IMR-90 (cell line): Measurements from ENCODE around the gene TCF7L1. TPM values are rescaled to one million over a fixed set of nuclear protein-coding genes. Genes with fewer than 3 reads are reported as not detected.

Source experiments
- ATAC-seq: fragments of 200-7000 bp; cut with Tn5 transposase; 2 replicates; pipeline ENCODE4 v1.9.1; 2020; ENCODE audit warnings: low read depth, mild to moderate bottlenecking, moderate library complexity
- BruUV-seq: library from RNA; stranded (reverse); fragments of 400-500 nt; replicated peaks from 2 replicates; lab custom pipeline; 2021; lab: Mats Ljungman, UMichigan
- CTCF ChIA-PET: fragments of 300-600 bp; formaldehyde crosslinking; extraction: SDS; loops from one replicate; lab custom pipeline; 2021; ENCODE audit warnings: antibody characterized with exemption; lab: Yijun Ruan, JAX
- POLR2A ChIA-PET: fragments of 300-600 bp; sonication (Branson Sonifier 250); formaldehyde crosslinking; loops from one replicate; lab custom pipeline; 2022; ENCODE audit warnings: antibody characterized with exemption; ENCODE audit not compliant: unreplicated experiment; lab: Charles Lee
- DNase-seq: peaks from one replicate; pipeline ENCODE4 v3.0.0; 2013
- H2AFZ ChIP-seq: replicated peaks from 2 replicates; pipeline ENCODE3; 2013; ENCODE audit warnings: low read length, mild to moderate bottlenecking; ENCODE audit not compliant: poor library complexity
- H2AK5ac ChIP-seq: 2 replicates; pipeline ENCODE4 v1.6.1; 2013; ENCODE audit warnings: low read depth, low read length, inconsistent platforms
- H2AK9ac ChIP-seq: replicated peaks from 2 replicates; pipeline ENCODE3; 2013; ENCODE audit warnings: mild to moderate bottlenecking, low read depth, low read length, moderate library complexity; ENCODE audit not compliant: poor library complexity
- H2BK120ac ChIP-seq: 2 replicates; pipeline ENCODE4 v1.6.1; 2013; ENCODE audit warnings: low read depth, low read length, inconsistent platforms
- H2BK15ac ChIP-seq: 3 replicates; pipeline ENCODE4 v1.6.1; 2013; ENCODE audit warnings: low read depth, low read length, inconsistent platforms
- H2BK20ac ChIP-seq: 2 replicates; pipeline ENCODE4 v1.6.1; 2013; ENCODE audit warnings: low read depth, mild to moderate bottlenecking, inconsistent platforms, low read length, moderate library complexity
- H2BK5ac ChIP-seq: 2 replicates; pipeline ENCODE4 v1.6.1; 2013; ENCODE audit warnings: mild to moderate bottlenecking, low read depth, low read length, inconsistent platforms; ENCODE audit not compliant: poor library complexity, severe bottlenecking
- H3K14ac ChIP-seq: replicated peaks from 2 replicates; pipeline ENCODE4 v1.6.1; 2013; ENCODE audit warnings: low read depth, low read length, inconsistent platforms
- H3K18ac ChIP-seq: 2 replicates; pipeline ENCODE4 v1.6.1; 2013; ENCODE audit warnings: low read depth, low read length, control low read depth
- H3K23ac ChIP-seq: 2 replicates; pipeline ENCODE4 v1.6.1; 2013; ENCODE audit warnings: low read depth, low read length, inconsistent platforms
- H3K27ac ChIP-seq: 2 replicates; pipeline ENCODE4 v1.5.1; 2013; ENCODE audit warnings: mild to moderate bottlenecking, control low read depth, low read length; ENCODE audit not compliant: insufficient read depth
- H3K27me3 ChIP-seq: 2 replicates; pipeline ENCODE4 v1.6.1; 2013; ENCODE audit warnings: low read length; ENCODE audit not compliant: control insufficient read depth, insufficient read depth
- H3K36me3 ChIP-seq: 2 replicates; pipeline ENCODE4 v1.6.1; 2013; ENCODE audit warnings: low read length, mixed read lengths; ENCODE audit not compliant: control insufficient read depth, insufficient read depth
- H3K4ac ChIP-seq: 2 replicates; pipeline ENCODE4 v1.6.1; 2013; ENCODE audit warnings: low read depth, low read length, inconsistent platforms
- H3K4me1 ChIP-seq: 2 replicates; pipeline ENCODE4 v1.6.1; 2013; ENCODE audit warnings: low read length, mixed read lengths; ENCODE audit not compliant: control insufficient read depth, insufficient read depth
- H3K4me2 ChIP-seq: 2 replicates; pipeline ENCODE4 v1.6.1; 2013; ENCODE audit warnings: low read depth, mild to moderate bottlenecking, control low read depth, low read length, moderate library complexity
- H3K4me3 ChIP-seq: 2 replicates; pipeline ENCODE4 v1.5.1; 2013; ENCODE audit warnings: low read depth, mild to moderate bottlenecking, control low read depth, low read length, moderate library complexity; ENCODE audit not compliant: insufficient read depth
- H3K56ac ChIP-seq: 2 replicates; pipeline ENCODE4 v1.6.1; 2013; ENCODE audit warnings: low read length, inconsistent platforms; ENCODE audit not compliant: insufficient read depth; ENCODE audit errors: extremely low read depth
- H3K79me1 ChIP-seq, 2 experiments: 2 replicates each; pipeline ENCODE4 v1.6.1; 2013; ENCODE audit warnings: low read length in 2 of 2, inconsistent platforms in 1 of 2, low read depth in 1 of 2
- H3K9ac ChIP-seq: 2 replicates; pipeline ENCODE4 v1.6.1; 2013; ENCODE audit warnings: low read depth, low read length, control low read depth
- H3K9me1 ChIP-seq: 2 replicates; pipeline ENCODE4 v1.6.1; 2013; ENCODE audit warnings: low read length, inconsistent platforms; ENCODE audit not compliant: insufficient read depth
- H3K9me3 ChIP-seq: 2 replicates; pipeline ENCODE4 v1.6.1; 2013; ENCODE audit warnings: low read length; ENCODE audit not compliant: control insufficient read depth, insufficient read depth
- H4K20me1 ChIP-seq: 2 replicates; pipeline ENCODE4 v1.6.1; 2013; ENCODE audit warnings: low read length, inconsistent platforms; ENCODE audit not compliant: insufficient read depth
- H4K5ac ChIP-seq: 2 replicates; pipeline ENCODE4 v1.6.1; 2013; ENCODE audit warnings: mild to moderate bottlenecking, low read depth, low read length, control low read depth
- H4K8ac ChIP-seq, 2 experiments: 2 replicates each; pipeline ENCODE4 v1.6.1; 2013; ENCODE audit warnings: low read depth in 2 of 2, low read length in 2 of 2, control low read depth in 1 of 2, inconsistent platforms in 1 of 2
- H4K91ac ChIP-seq: 2 replicates; pipeline ENCODE4 v1.6.1; 2013; ENCODE audit warnings: low read depth, low read length, inconsistent platforms; ENCODE audit not compliant: insufficient read depth
- CEBPB ChIP-seq: IDR thresholded peaks from 2 replicates; pipeline ENCODE4 v1.6.1; 2012; ENCODE audit warnings: low read depth, low read length, improper control_type of control experiment
- CHD1 ChIP-seq: IDR thresholded peaks from 2 replicates; pipeline ENCODE4 v1.6.1; 2012; ENCODE audit warnings: low read depth, low read length, improper control_type of control experiment
- FOS ChIP-seq: fragments of 150-350 bp; IDR thresholded peaks from 2 replicates; pipeline ENCODE4 v1.6.1; 2016; ENCODE audit warnings: low read depth, low read length
- MXI1 ChIP-seq: IDR thresholded peaks from 2 replicates; pipeline ENCODE4 v1.6.1; 2012; ENCODE audit warnings: low read depth, mild to moderate bottlenecking, low read length, moderate library complexity, borderline replicate concordance
- NFE2L2 ChIP-seq: fragments of 150-350 bp; IDR thresholded peaks from 2 replicates; pipeline ENCODE4 v1.6.1; 2016; ENCODE audit warnings: low read depth, mild to moderate bottlenecking, low read length
- POLR2A ChIP-seq: IDR thresholded peaks from 2 replicates; pipeline ENCODE4 v1.6.1; 2012; ENCODE audit warnings: mild to moderate bottlenecking, low read depth, low read length
- RCOR1 ChIP-seq: IDR thresholded peaks from 2 replicates; pipeline ENCODE4 v1.6.1; 2012; ENCODE audit warnings: mild to moderate bottlenecking, low read length, improper control_type of control experiment; ENCODE audit not compliant: insufficient replicate concordance
- RFX5 ChIP-seq: IDR thresholded peaks from 2 replicates; pipeline ENCODE4 v1.8.0; 2012; ENCODE audit warnings: low read depth, mild to moderate bottlenecking, low read length, moderate library complexity
- WGBS, 2 experiments: methylation state at CpG; one replicate each; pipeline versions ENCODE4 v1.1.5 to v1.1.7; 2013; ENCODE audit warnings: missing lambda C conversion rate in 2 of 2; ENCODE audit not compliant: insufficient read length in 1 of 2; ENCODE audit errors: extremely low coverage in 2 of 2; 5-methylcytosine and 5-hydroxymethylcytosine counted together
- dilution Hi-C: fragments of 300-500 bp; cut with HindIII; formaldehyde crosslinking; loops from one replicate; pipeline ENCODE4 v1.14.3; 2018; ENCODE audit warnings: low sequenced_read_pairs; ENCODE audit not compliant: unreplicated experiment
- in situ Hi-C: fragments of 300-500 bp; cut with MboI; formaldehyde crosslinking; loops from 3 replicates; pipeline ENCODE4 v1.14.3; 2019; ENCODE audit warnings: low sequenced_read_pairs, inconsistent platforms, mixed read lengths
- intact Hi-C: fragments of 100-400 bp; cut with micrococcal nuclease; formaldehyde crosslinking; loops from 2 replicates; pipeline ENCODE4 v1.10.0; 2022
- polyA plus RNA-seq, 3 experiments: library from polyadenylated mRNA; depleted of rRNA; stranded (reverse); fragments of >200 nt; gene quantifications; 2 replicates each; pipeline ENCODE4 v1.2.3, GENCODE V29; 2012; ENCODE audit warnings: low replicate concordance in 1 of 3
- total RNA-seq: library from RNA; depleted of rRNA; stranded (reverse); fragments of >200 nt; gene quantifications from 2 replicates; pipeline ENCODE4 v1.2.3, GENCODE V29; 2012
- TF ChIP-seq, protein P1 (sequence below): fragments of 150-350 bp; IDR thresholded peaks from 2 replicates; pipeline ENCODE4 v1.6.1; 2017; ENCODE audit warnings: mild to moderate bottlenecking, antibody characterized with exemption, low read length, low read depth
- TF ChIP-seq, protein P2 (sequence below): conservative IDR thresholded peaks from 2 replicates; pipeline ENCODE4 v1.5.1; 2012; ENCODE audit warnings: mild to moderate bottlenecking, low read depth, low read length, improper control_type of control experiment

Gene TCF7L1
- total and polyA plus RNA-seq, 2 of the 4 experiments (the other 2 are of a cell fraction): 0.72 to 11.1 TPM

- H3K18ac ChIP-seq: no peak overlapping the region
- H2AK9ac ChIP-seq: no peak overlapping the region
- no peak for ATAC-seq
- no peaks in the 10 kb centered on the region for H4K20me1 ChIP-seq
- H2BK15ac ChIP-seq: no peak overlapping the region
- H3K27me3 ChIP-seq: no peaks in the 10 kb centered on the region
- peaks cover 6% of the 10 kb centered on the region for H3K4me1 ChIP-seq
- no peak overlapping the region for H3K27ac ChIP-seq
- WGBS, 2 experiments: no CpG with 5 or more reads among the region's 2 CpGs
- intact Hi-C loops (no loop called here), dilution Hi-C loops (no loop called here), in situ Hi-C loops (no loop called here)
- DNase-seq: no peak
- H3K9me3 ChIP-seq: no peaks in the 10 kb centered on the region
- no peak overlapping the region for H2AFZ ChIP-seq
- H4K91ac ChIP-seq: no peak overlapping the region
- H3K9ac ChIP-seq: no peak overlapping the region
- H3K79me1 ChIP-seq: peaks cover 35 to 54% of the 10 kb centered on the region in 2 experiments
- no peak overlapping the region for H4K5ac ChIP-seq
- TF ChIP-seq FOS (no peak), MXI1 (no peak), CHD1 (no peak), POLR2A (no peak), CEBPB (no peak), NFE2L2 (no peak), RCOR1 (no peak), RFX5 (no peak)
- TF ChIP-seq, protein P1, sequence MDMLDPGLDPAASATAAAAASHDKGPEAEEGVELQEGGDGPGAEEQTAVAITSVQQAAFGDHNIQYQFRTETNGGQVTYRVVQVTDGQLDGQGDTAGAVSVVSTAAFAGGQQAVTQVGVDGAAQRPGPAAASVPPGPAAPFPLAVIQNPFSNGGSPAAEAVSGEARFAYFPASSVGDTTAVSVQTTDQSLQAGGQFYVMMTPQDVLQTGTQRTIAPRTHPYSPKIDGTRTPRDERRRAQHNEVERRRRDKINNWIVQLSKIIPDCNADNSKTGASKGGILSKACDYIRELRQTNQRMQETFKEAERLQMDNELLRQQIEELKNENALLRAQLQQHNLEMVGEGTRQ: no peak
- TF ChIP-seq, protein P2, sequence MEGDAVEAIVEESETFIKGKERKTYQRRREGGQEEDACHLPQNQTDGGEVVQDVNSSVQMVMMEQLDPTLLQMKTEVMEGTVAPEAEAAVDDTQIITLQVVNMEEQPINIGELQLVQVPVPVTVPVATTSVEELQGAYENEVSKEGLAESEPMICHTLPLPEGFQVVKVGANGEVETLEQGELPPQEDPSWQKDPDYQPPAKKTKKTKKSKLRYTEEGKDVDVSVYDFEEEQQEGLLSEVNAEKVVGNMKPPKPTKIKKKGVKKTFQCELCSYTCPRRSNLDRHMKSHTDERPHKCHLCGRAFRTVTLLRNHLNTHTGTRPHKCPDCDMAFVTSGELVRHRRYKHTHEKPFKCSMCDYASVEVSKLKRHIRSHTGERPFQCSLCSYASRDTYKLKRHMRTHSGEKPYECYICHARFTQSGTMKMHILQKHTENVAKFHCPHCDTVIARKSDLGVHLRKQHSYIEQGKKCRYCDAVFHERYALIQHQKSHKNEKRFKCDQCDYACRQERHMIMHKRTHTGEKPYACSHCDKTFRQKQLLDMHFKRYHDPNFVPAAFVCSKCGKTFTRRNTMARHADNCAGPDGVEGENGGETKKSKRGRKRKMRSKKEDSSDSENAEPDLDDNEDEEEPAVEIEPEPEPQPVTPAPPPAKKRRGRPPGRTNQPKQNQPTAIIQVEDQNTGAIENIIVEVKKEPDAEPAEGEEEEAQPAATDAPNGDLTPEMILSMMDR: no peak
- H2BK20ac ChIP-seq: no peak overlapping the region
- H2AK5ac ChIP-seq: no peak overlapping the region
- H2BK5ac ChIP-seq: no peak overlapping the region
- H3K9me1 ChIP-seq: peaks cover 16% of the 10 kb centered on the region
- no peak overlapping the region for H3K56ac ChIP-seq
- no peak overlapping the region for H3K4me3 ChIP-seq
- H2BK120ac ChIP-seq: no peak overlapping the region
- TSS peak; percentile 49 for BruUV-seq
- no peak overlapping the region for H3K23ac ChIP-seq
- H3K4me2 ChIP-seq: no peak overlapping the region
- ChIA-PET CTCF (no interaction called here), POLR2A (no interaction called here)
- no peak overlapping the region for H4K8ac ChIP-seq
- H3K36me3 ChIP-seq: peaks cover 17% of the 10 kb centered on the region
- no peak overlapping the region for H3K14ac ChIP-seq
- H3K4ac ChIP-seq: no peak overlapping the region
Observed at GRCh38 chr2:85356186-85356585, 223.0 kb downstream of the TCF7L1 start.
